ENCODE data around the gene CORO1C.
A peak's percentile ranks its signal among the peaks of the same experiment; 100 is the strongest.

CORO1C gene

GRCh38 chr12:108724054-108724889 is 7.0 kb downstream of the CORO1C start:
- DNase-seq = peak; percentile 86 to 96 (median 90)

GRCh38 chr12:108722992-108723766 is 8.1 kb downstream of the CORO1C start:
- peak; percentile 85 to 97 (median 90) for DNase-seq

- peak in 1 of 4 experiments; percentile 28 for DNase-seq
Observed at GRCh38 chr12:108722463-108722862, 8.9 kb downstream of the CORO1C start.

- DNase-seq = peak in 2 of 4 experiments; percentile 27 to 38
Observed at GRCh38 chr12:108721824-108722223, 9.5 kb downstream of the CORO1C start.

- peak in 3 of 4 experiments; percentile 34 to 39 (median 37) for DNase-seq
Observed at GRCh38 chr12:108720757-108721514, 10.4 kb downstream of the CORO1C start.

- DNase-seq = no peak
Observed at GRCh38 chr12:108717243-108717642, 14.1 kb downstream of the CORO1C start.

- no peak for DNase-seq
Observed at GRCh38 chr12:108714866-108715265, 16.5 kb downstream of the CORO1C start.

- no peak for DNase-seq
Observed at GRCh38 chr12:108713471-108713870, 17.8 kb downstream of the CORO1C start.

GRCh38 chr12:108712925-108713203 is 18.5 kb downstream of the CORO1C start:
- DNase-seq = peak in 2 of 4 experiments; percentile 22 to 33

- peak in 3 of 4 experiments; percentile 39 to 74 (median 60) for DNase-seq
Observed at GRCh38 chr12:108712165-108712924, 19.0 kb downstream of the CORO1C start.

GRCh38 chr12:108711489-108712164 is 19.7 kb downstream of the CORO1C start:
- DNase-seq = peak in 3 of 4 experiments; percentile 44 to 52 (median 50)

- DNase-seq = peak in 1 of 4 experiments; percentile 61
Observed at GRCh38 chr12:108709697-108710096, 21.6 kb downstream of the CORO1C start.

GRCh38 chr12:108704527-108704926 is 26.8 kb downstream of the CORO1C start:
- DNase-seq = no peak

- DNase-seq = no peak
Observed at GRCh38 chr12:108702595-108703320, 28.6 kb downstream of the CORO1C start.

- DNase-seq = peak in 1 of 4 experiments; percentile 24
Observed at GRCh38 chr12:108701779-108702441, 29.4 kb downstream of the CORO1C start.

GRCh38 chr12:108700833-108701541 is 30.3 kb downstream of the CORO1C start:
- peak in 1 of 4 experiments; percentile 42 for DNase-seq

GRCh38 chr12:108699955-108700563 is 31.3 kb downstream of the CORO1C start:
- DNase-seq = no peak

GRCh38 chr12:108697905-108698304 is 33.4 kb downstream of the CORO1C start:
- DNase-seq = no peak

GRCh38 chr12:108696996-108697290 is 34.4 kb downstream of the CORO1C start:
- no peak for DNase-seq
